Heart left ventricle (tissue), 16 donors: ENCODE results near the gene EGLN1. TPM values are rescaled to one million over a fixed set of nuclear protein-coding genes. Genes with fewer than 3 reads are reported as not detected.

ENCODE experiments used
- ATAC-seq, 4 donors: fragments of 200-7000 bp; cut with Tn5 transposase; one replicate each; pipeline ENCODE4 v1.9.1; 2020 to 2022; ENCODE audit warnings: moderate library complexity in 4 of 4, mild to moderate bottlenecking in 3 of 4, moderate number of reproducible peaks in 1 of 4
- DNase-seq, 5 donors: peaks; one replicate each; pipeline ENCODE4 v3.0.0-alpha.2; 2020
- H3K27ac ChIP-seq, 12 donors: fragments of 200-600 bp; sonication (generic) in 4 of 12; one replicate each; pipeline versions ENCODE4 v1.5.0 to v1.8.0; 2016 to 2022; ENCODE audit warnings: mild to moderate bottlenecking in 2 of 12
- H3K27me3 ChIP-seq, 9 donors: fragments of 200-600 bp; sonication (generic) in 2 of 9; one replicate each; pipeline versions ENCODE4 v1.5.1 to v1.8.0; 2016 to 2022; ENCODE audit warnings: mild to moderate bottlenecking in 3 of 9
- H3K36me3 ChIP-seq, 9 donors: fragments of 200-600 bp; sonication (generic) in 2 of 9; one replicate each; pipeline versions ENCODE4 v1.5.0 to v1.8.0; 2018 to 2022; ENCODE audit warnings: mild to moderate bottlenecking in 2 of 9
- H3K4me1 ChIP-seq, 12 donors: fragments of 200-600 bp; sonication (generic) in 4 of 12; one replicate each; pipeline versions ENCODE4 v1.5.0 to v1.8.0; 2016 to 2022; ENCODE audit warnings: mild to moderate bottlenecking in 3 of 12
- H3K4me3 ChIP-seq, 12 donors: fragments of 200-600 bp; sonication (generic) in 4 of 12; one replicate each; pipeline versions ENCODE4 v1.5.0 to v1.8.0; 2017 to 2022; ENCODE audit warnings: mild to moderate bottlenecking in 9 of 12, moderate library complexity in 4 of 12
- H3K9me3 ChIP-seq, 12 donors: fragments of 200-600 bp; sonication (generic) in 4 of 12; one replicate each; pipeline versions ENCODE4 v1.5.0 to v1.8.0; 2016 to 2022; ENCODE audit warnings: mild to moderate bottlenecking in 1 of 12
- CTCF ChIP-seq, 12 donors: fragments of 200-600 bp; sonication (generic) in 4 of 12; IDR thresholded peaks; one replicate each; pipeline versions ENCODE4 v1.5.0 to v1.8.0; 2018 to 2022; ENCODE audit warnings: antibody characterized with exemption in 12 of 12, mild to moderate bottlenecking in 5 of 12
- POLR2A ChIP-seq, 2 donors: fragments of 450-650 bp; IDR thresholded peaks; one replicate each; pipeline ENCODE4 v1.6.1; 2017; ENCODE audit warnings: antibody characterized with exemption in 2 of 2, mild to moderate bottlenecking in 2 of 2, moderate library complexity in 2 of 2
- WGBS, 4 donors: extraction: QIAGEN DNeasy Blood & Tissue Kit in 2 of 4; methylation state at CpG; one replicate each; pipeline versions ENCODE4 v1.1.5 to v1.1.7; 2013 to 2018; 5-methylcytosine and 5-hydroxymethylcytosine counted together
- intact Hi-C, 10 donors: fragments of 100-400 bp; cut with DNase I; formaldehyde crosslinking; loops; one replicate each; pipeline versions ENCODE4 v1.11.1 to v1.14.2; 2022
- polyA plus RNA-seq, 2 donors: library from polyadenylated mRNA; stranded (reverse); fragments of 200-250 nt; gene quantifications; one replicate each; pipeline ENCODE4 v1.2.3, GENCODE V29; 2013
- total RNA-seq, 9 donors: library from RNA; depleted of rRNA in 2 of 9; stranded (reverse); fragments of >200 nt in 2 of 9; fragmentation: NEBNext Ultra II Directional in 3 of 9; extraction: Animal tissue kit (Norgen Biotek cat#: 25700) in 3 of 9; gene quantifications; one replicate each; pipeline versions ENCODE4 v1.1.0 to v1.2.4, GENCODE V29; 2016 to 2023
- donor health status: ischemic (EF 13 %, LVEDD 7.1; RV severe dilation, severe dysfunction).
- donor health status: healthy with polysubstance abuse.
- donor health status: DM: no; HTN: yes; CAD: no.
- donor health status: DM: no; HTN: no; CAD: no.
- donor health status: ischemic (EF 25% LVEDD 6.9; RV normal size, moderate dysfunction).
- donor health status: ischemic (EF 25% LVEDD 5.7; RV mildly dilated, moderate dysfunction).
- donor health status: healthy.
- donor health status: DM: yes; HTN: yes; CAD: no.
- donor health status: ischemic (EF 35%, LVEDD 5.7; RV mildly dilated, moderate dysfunction).
- donor health status: nonischemic (EF 11% LVEDD 7.7; RV severe dilation, severe dysfunction).
- donor health status: DM: yes; HTN: yes; CAD: no.
- donor health status: PGD.
- donor health status: ischemic (EF 29% LVEDD 5.4; RV normal size, mild dysfunction).
- donor health status: nonischemic (EF 23%, LVEDD 6.1; RV moderate dilation, normal function).

The EGLN1 gene
- total and polyA plus RNA-seq, 11 donors = 20.8 to 122 (median 70.0) TPM

GRCh38 chr1:231385416-231385748, 36.7 kb downstream of the EGLN1 start:
- Histone ChIP-seq H3K4me1 (peaks cover 3 to 79% (median 50%) of the 10 kb centered on the region in 12 donors), H3K27ac (no peak overlapping the region), H3K4me3 (no peak overlapping the region), H3K27me3 (no peaks in the 10 kb centered on the region), H3K36me3 (peaks cover 0 to 3% (median 0%) of the 10 kb centered on the region in 9 donors), H3K9me3 (no peaks in the 10 kb centered on the region)
- no peak for TF ChIP-seq POLR2A (IDR thresholded peaks at IDR 0.05)
- TF ChIP-seq CTCF (IDR thresholded peaks at IDR 0.05) = no peak
- intact Hi-C loops = no loop called here
- DNase-seq = no peak
- WGBS, 4 donors = 71 to 79% (median 76%) methylated on average over 2 of the region's 2 CpGs
- ATAC-seq = no peak

- H3K4me1 ChIP-seq = peaks cover 3 to 77% (median 48%) of the 10 kb centered on the region in 12 donors
- no peak overlapping the region for H3K27ac ChIP-seq
- H3K9me3 ChIP-seq = no peaks in the 10 kb centered on the region
- peaks cover 0 to 3% (median 0%) of the 10 kb centered on the region in 9 donors for H3K36me3 ChIP-seq
- intact Hi-C loops = loop anchor here in 4 of 10 donors (5.0 kb wide), 1 partner anchor 32 kb away; no protein-coding TSS in a partner anchor
- ATAC-seq = no peak
- no peaks in the 10 kb centered on the region for H3K27me3 ChIP-seq
- no peak for TF ChIP-seq POLR2A (IDR thresholded peaks at IDR 0.05)
- TF ChIP-seq CTCF (IDR thresholded peaks at IDR 0.05) = no peak
- DNase-seq = no peak
- 80 to 84% (median 81%) methylated on average over 6 of the region's 6 CpGs for WGBS, 4 donors
- no peak overlapping the region for H3K4me3 ChIP-seq
These were observed 37.2 kb downstream of the EGLN1 start for GRCh38 chr1:231384696-231385415.

- H3K4me3 ChIP-seq = no peak overlapping the region
- WGBS, 4 donors = 46 to 62% (median 52%) methylated on average over 5 of the region's 5 CpGs
- no peaks in the 10 kb centered on the region for H3K36me3 ChIP-seq
- intact Hi-C loops = loop anchor here in 4 of 10 donors (5.0 kb wide), 1 partner anchor 34 kb away; no protein-coding TSS in a partner anchor
- no peaks in the 10 kb centered on the region for H3K9me3 ChIP-seq
- DNase-seq (no peak), ATAC-seq (peak in 3 of 4 donors; percentile 32 to 54 (median 42))
- peak overlapping the region in 1 of 12 donors; percentile 2 for H3K27ac ChIP-seq
- no peak for TF ChIP-seq CTCF (IDR thresholded peaks at IDR 0.05)
- TF ChIP-seq POLR2A (IDR thresholded peaks at IDR 0.05) = no peak
- H3K27me3 ChIP-seq = no peaks in the 10 kb centered on the region
- H3K4me1 ChIP-seq = peaks cover 3 to 90% (median 53%) of the 10 kb centered on the region in 12 donors
These were observed 38.8 kb downstream of the EGLN1 start for GRCh38 chr1:231383159-231383860.

GRCh38 chr1:231382426-231382825, 39.7 kb downstream of the EGLN1 start:
- Histone ChIP-seq H3K27ac (no peak overlapping the region), H3K36me3 (no peaks in the 10 kb centered on the region), H3K4me1 (peaks cover 5 to 90% (median 56%) of the 10 kb centered on the region in 12 donors), H3K9me3 (no peaks in the 10 kb centered on the region), H3K27me3 (no peaks in the 10 kb centered on the region), H3K4me3 (no peak overlapping the region)
- DNase-seq (no peak), ATAC-seq (no peak)
- WGBS, 4 donors = 75 to 83% (median 79%) methylated on average over 3 of the region's 3 CpGs
- TF ChIP-seq POLR2A (IDR thresholded peaks at IDR 0.05) (no peak), CTCF (IDR thresholded peaks at IDR 0.05) (no peak)
- intact Hi-C loops = loop anchor here in 4 of 10 donors (5.0 kb wide), 1 partner anchor 35 kb away; no protein-coding TSS in a partner anchor
